DOHH2 (cell line): ENCODE data around the gene ATP5MC2.
"Not testable (repeated sequence)": the region's sequence is repeated elsewhere in the genome, so short reads cannot be mapped to it uniquely, and the experiment has no call there.

ENCODE experiments used
- CTCF ChIP-seq: fragments of 200-600 bp; sonication (generic); IDR thresholded peaks from one replicate; pipeline ENCODE4 v1.5.1; 2014; ENCODE audit warnings: antibody characterized with exemption, mild to moderate bottlenecking, low read depth, low read length; ENCODE audit not compliant: poor library complexity, severe bottlenecking
- EZH2phosphoT487 ChIP-seq: fragments of 200-600 bp; sonication (generic); IDR thresholded peaks from 2 replicates; pipeline ENCODE4 v1.6.1; 2017; ENCODE audit warnings: borderline replicate concordance, mild to moderate bottlenecking, antibody characterized with exemption, low read length, moderate library complexity, mixed read lengths

GRCh38 chr12:53635708-53636107 is 40.2 kb downstream of the ATP5MC2 start:
- not testable (repeated sequence) for TF ChIP-seq CTCF, EZH2phosphoT487
